Mesothelial cell of epicardium (in vitro differentiated cells): ENCODE results near the gene NTSR2. TPM values are rescaled to one million over a fixed set of nuclear protein-coding genes. Genes with fewer than 3 reads are reported as not detected.
A peak's percentile ranks its signal among the peaks of the same experiment; 100 is the strongest.

Experiments used
- DNase-seq, 2 experiments: peaks; one replicate each; pipeline ENCODE4 v3.0.0; 2021; ENCODE audit warnings: low spot score in 2 of 2; ENCODE audit not compliant: unreplicated experiment in 2 of 2
- H3K27ac Mint-ChIP-seq: 2 replicates; pipeline ENCODE4 v1.8.0; 2021; ENCODE audit warnings: mixed read lengths
- H3K27me3 Mint-ChIP-seq: 2 replicates; pipeline ENCODE4 v1.8.0; 2021; ENCODE audit warnings: low read depth, mixed read lengths
- H3K36me3 Mint-ChIP-seq: 2 replicates; pipeline ENCODE4 v1.8.0; 2021; ENCODE audit warnings: mixed read lengths
- H3K4me1 Mint-ChIP-seq: 2 replicates; pipeline ENCODE4 v1.8.0; 2021; ENCODE audit warnings: mixed read lengths
- H3K4me3 Mint-ChIP-seq: 2 replicates; pipeline ENCODE4 v1.8.0; 2021; ENCODE audit warnings: mild to moderate bottlenecking, moderate library complexity, mixed read lengths
- H3K9me3 Mint-ChIP-seq: 2 replicates; pipeline ENCODE4 v1.8.0; 2021; ENCODE audit warnings: mixed read lengths
- CTCF ChIP-seq: fragments of 200-600 bp; sonication (generic); IDR thresholded peaks from one replicate; pipeline ENCODE4 v1.5.0; 2021; ENCODE audit warnings: antibody characterized with exemption; ENCODE audit not compliant: unreplicated experiment
- total RNA-seq: library from RNA; stranded (reverse); gene quantifications from 3 replicates; pipeline ENCODE4 v1.2.1, GENCODE V29; 2021

Gene NTSR2
- total RNA-seq, 1 donor from 2014 or later = not detected

- Mint-ChIP-seq H3K4me3 (no peak overlapping the region), H3K4me1 (peaks cover 24% of the 10 kb centered on the region), H3K9me3 (no peaks in the 10 kb centered on the region), H3K27me3 (peaks cover 71% of the 10 kb centered on the region), H3K36me3 (no peaks in the 10 kb centered on the region), H3K27ac (no peak overlapping the region)
- no peak for TF ChIP-seq CTCF
- no peak for DNase-seq
These were observed 14.0 kb upstream of the NTSR2 start for GRCh38 chr2:11683966-11684365.

GRCh38 chr2:11683476-11683875 lies 13.5 kb upstream of the NTSR2 start:
- Mint-ChIP-seq H3K27me3 (peaks cover 74% of the 10 kb centered on the region), H3K9me3 (no peaks in the 10 kb centered on the region), H3K36me3 (no peaks in the 10 kb centered on the region), H3K4me3 (no peak overlapping the region), H3K4me1 (peaks cover 19% of the 10 kb centered on the region), H3K27ac (no peak overlapping the region)
- no peak for DNase-seq
- no peak for TF ChIP-seq CTCF

GRCh38 chr2:11682590-11682915 lies 12.6 kb upstream of the NTSR2 start:
- Mint-ChIP-seq H3K27ac (no peak overlapping the region), H3K4me1 (peaks cover 13% of the 10 kb centered on the region), H3K9me3 (no peaks in the 10 kb centered on the region), H3K36me3 (no peaks in the 10 kb centered on the region), H3K4me3 (no peak overlapping the region), H3K27me3 (peaks cover 76% of the 10 kb centered on the region)
- TF ChIP-seq CTCF = no peak
- DNase-seq = no peak

- no peak overlapping the region for H3K27ac Mint-ChIP-seq
- TF ChIP-seq CTCF = peak; percentile 95
- H3K4me1 Mint-ChIP-seq = peaks cover 13% of the 10 kb centered on the region
- no peak overlapping the region for H3K4me3 Mint-ChIP-seq
- H3K36me3 Mint-ChIP-seq = no peaks in the 10 kb centered on the region
- H3K9me3 Mint-ChIP-seq = no peaks in the 10 kb centered on the region
- H3K27me3 Mint-ChIP-seq = peaks cover 76% of the 10 kb centered on the region
- DNase-seq = peak in 1 of 2 experiments; percentile 77
These were observed 12.0 kb upstream of the NTSR2 start for GRCh38 chr2:11681722-11682589.

GRCh38 chr2:11680901-11681721 lies 11.1 kb upstream of the NTSR2 start:
- H3K36me3 Mint-ChIP-seq = no peaks in the 10 kb centered on the region
- no peak overlapping the region for H3K4me3 Mint-ChIP-seq
- H3K27me3 Mint-ChIP-seq = peaks cover 76% of the 10 kb centered on the region
- peaks cover 14% of the 10 kb centered on the region for H3K4me1 Mint-ChIP-seq
- no peak overlapping the region for H3K27ac Mint-ChIP-seq
- H3K9me3 Mint-ChIP-seq = no peaks in the 10 kb centered on the region
- DNase-seq = no peak
- TF ChIP-seq CTCF = no peak
